MM.1S (cell line): ENCODE results near the gene KRTAP12-4.
"Not testable (repeated sequence)": the region's sequence is repeated elsewhere in the genome, so short reads cannot be mapped to it uniquely, and the experiment has no call there.

Experiments used
- DNase-seq: peaks from one replicate; pipeline ENCODE4 v3.0.0-alpha.2; 2015
- H2AFZ ChIP-seq: fragments of 300-600 bp; sonication (generic); 2 replicates; pipeline ENCODE4 v1.6.0; 2016; ENCODE audit warnings: antibody characterized with exemption, low read length
- H3F3A ChIP-seq: fragments of 300-600 bp; sonication (generic); 2 replicates; pipeline ENCODE4 v1.6.1; 2016; ENCODE audit warnings: mild to moderate bottlenecking, antibody characterized with exemption, low read length, moderate library complexity, mixed read lengths; ENCODE audit not compliant: insufficient read depth
- H3K27ac ChIP-seq: fragments of 300-600 bp; sonication (generic); 2 replicates; pipeline ENCODE4 v1.5.1; 2016; ENCODE audit warnings: mild to moderate bottlenecking, low read length
- H3K27me3 ChIP-seq: fragments of 300-600 bp; sonication (generic); replicated peaks from 2 replicates; pipeline ENCODE4 v1.6.0; 2016; ENCODE audit warnings: low read length; ENCODE audit not compliant: insufficient read depth
- H3K36me3 ChIP-seq: fragments of 300-600 bp; sonication (generic); replicated peaks from 2 replicates; pipeline ENCODE4 v1.6.1; 2016; ENCODE audit warnings: mild to moderate bottlenecking, low read length, mixed read lengths; ENCODE audit not compliant: insufficient read depth
- H3K4me1 ChIP-seq: fragments of 300-600 bp; sonication (generic); 2 replicates; pipeline ENCODE4 v1.6.1; 2016; ENCODE audit warnings: low read length, mixed read lengths
- H3K4me2 ChIP-seq: fragments of 300-600 bp; sonication (generic); 2 replicates; pipeline ENCODE4 v1.6.0; 2016; ENCODE audit warnings: low read depth, low read length
- H3K4me3 ChIP-seq: fragments of 300-600 bp; sonication (generic); 2 replicates; pipeline ENCODE4 v1.5.1; 2016; ENCODE audit warnings: low read length, mixed read lengths
- H3K79me2 ChIP-seq: fragments of 300-600 bp; sonication (generic); 2 replicates; pipeline ENCODE4 v1.6.1; 2016; ENCODE audit warnings: mixed run types, low read length, mixed read lengths
- H3K9ac ChIP-seq: fragments of 300-600 bp; sonication (generic); 2 replicates; pipeline ENCODE4 v1.6.1; 2016; ENCODE audit warnings: low read length, mixed read lengths
- H3K9me2 ChIP-seq: fragments of 300-600 bp; sonication (generic); replicated peaks from 2 replicates; pipeline ENCODE4 v1.6.1; 2016; ENCODE audit warnings: mild to moderate bottlenecking, low read length, mixed read lengths; ENCODE audit not compliant: insufficient read depth
- H3K9me3 ChIP-seq: fragments of 300-600 bp; sonication (generic); replicated peaks from 2 replicates; pipeline ENCODE4 v1.6.1; 2016; ENCODE audit warnings: mild to moderate bottlenecking, low read length, mixed read lengths; ENCODE audit not compliant: insufficient read depth
- H4K20me1 ChIP-seq: fragments of 300-600 bp; sonication (generic); 2 replicates; pipeline ENCODE4 v1.6.1; 2016; ENCODE audit warnings: mild to moderate bottlenecking, low read length, moderate library complexity, mixed read lengths; ENCODE audit not compliant: insufficient read depth
- CTCF ChIP-seq: fragments of 300-600 bp; sonication (generic); IDR thresholded peaks from 2 replicates; pipeline ENCODE4 v1.5.1; 2016; ENCODE audit warnings: antibody characterized with exemption, low read length, mixed read lengths
- EZH2 ChIP-seq: fragments of 300-600 bp; sonication (generic); optimal IDR thresholded peaks from 2 replicates; pipeline ENCODE3; 2017; ENCODE audit warnings: low read depth, mild to moderate bottlenecking, antibody characterized with exemption, low read length, mixed read lengths
- EZH2phosphoT487 ChIP-seq: fragments of 300-600 bp; sonication (generic); IDR thresholded peaks from 2 replicates; pipeline ENCODE4 v1.6.1; 2018; ENCODE audit warnings: antibody characterized with exemption, low read length

The KRTAP12-4 gene

GRCh38 chr21:44686000-44686781, 31.7 kb upstream of the KRTAP12-4 start:
- no peaks in the 10 kb centered on the region for H3K36me3 ChIP-seq
- H3F3A ChIP-seq, result no peaks in the 10 kb centered on the region
- H3K27ac ChIP-seq, result no peak overlapping the region
- peaks cover 97% of the 10 kb centered on the region for H3K27me3 ChIP-seq
- no peaks in the 10 kb centered on the region for H3K4me1 ChIP-seq
- H3K9me2 ChIP-seq, result no peaks in the 10 kb centered on the region
- H3K9me3 ChIP-seq, result no peaks in the 10 kb centered on the region
- H3K4me2 ChIP-seq, result no peak overlapping the region
- TF ChIP-seq EZH2, result no peak
- TF ChIP-seq EZH2phosphoT487, result no peak
- TF ChIP-seq CTCF, result no peak
- no peak overlapping the region for H3K9ac ChIP-seq
- no peaks in the 10 kb centered on the region for H4K20me1 ChIP-seq
- no peak for DNase-seq
- H3K4me3 ChIP-seq, result no peak overlapping the region
- H3K79me2 ChIP-seq, result no peaks in the 10 kb centered on the region
- H2AFZ ChIP-seq, result no peak overlapping the region

GRCh38 chr21:44685050-44685449, 30.6 kb upstream of the KRTAP12-4 start:
- not testable (repeated sequence) for DNase-seq, H3K27ac ChIP-seq

GRCh38 chr21:44684483-44684882, 30.0 kb upstream of the KRTAP12-4 start:
- H3K27me3 ChIP-seq, result peaks cover 98% of the 10 kb centered on the region
- DNase-seq, result no peak
- H3K9ac ChIP-seq, result no peak overlapping the region
- no peaks in the 10 kb centered on the region for H3K79me2 ChIP-seq
- no peak overlapping the region for H3K4me3 ChIP-seq
- H4K20me1 ChIP-seq, result no peaks in the 10 kb centered on the region
- H3K9me3 ChIP-seq, result no peaks in the 10 kb centered on the region
- no peaks in the 10 kb centered on the region for H3K4me1 ChIP-seq
- no peaks in the 10 kb centered on the region for H3K9me2 ChIP-seq
- no peaks in the 10 kb centered on the region for H3K36me3 ChIP-seq
- H3F3A ChIP-seq, result no peaks in the 10 kb centered on the region
- no peak overlapping the region for H3K27ac ChIP-seq
- no peak overlapping the region for H2AFZ ChIP-seq
- no peak overlapping the region for H3K4me2 ChIP-seq
- TF ChIP-seq EZH2phosphoT487 (no peak), EZH2 (no peak), CTCF (no peak)

More at GRCh38 chr21:44685050-44685449, 30.6 kb upstream of the KRTAP12-4 start:
- not testable (repeated sequence) for H3K9ac ChIP-seq, H3K9me3 ChIP-seq, H3K4me3 ChIP-seq, H3K4me2 ChIP-seq, H3K9me2 ChIP-seq, H3K4me1 ChIP-seq, H3K79me2 ChIP-seq, H2AFZ ChIP-seq, H4K20me1 ChIP-seq, H3K36me3 ChIP-seq, H3F3A ChIP-seq
- peaks cover 97% of the 10 kb centered on the region for H3K27me3 ChIP-seq

- Histone ChIP-seq H3K4me3 (no peak overlapping the region), H3K4me2 (no peak overlapping the region), H3K4me1 (no peaks in the 10 kb centered on the region), H3K27ac (no peak overlapping the region), H4K20me1 (no peaks in the 10 kb centered on the region), H2AFZ (no peak overlapping the region), H3F3A (no peaks in the 10 kb centered on the region), H3K9me3 (no peaks in the 10 kb centered on the region), H3K9me2 (no peaks in the 10 kb centered on the region), H3K79me2 (no peaks in the 10 kb centered on the region), H3K9ac (no peak overlapping the region), H3K36me3 (no peaks in the 10 kb centered on the region), H3K27me3 (peaks cover 99% of the 10 kb centered on the region)
- no peak for DNase-seq
- TF ChIP-seq EZH2phosphoT487 (no peak), CTCF (no peak), EZH2 (no peak)
Measured at GRCh38 chr21:44684077-44684476, 29.6 kb upstream of the KRTAP12-4 start.
